Measurements from ENCODE around the gene KRTAP1-4. TPM values are rescaled to one million over a fixed set of nuclear protein-coding genes. Genes with fewer than 3 reads are reported as not detected.
A peak's percentile ranks its signal among the peaks of the same experiment; 100 is the strongest.
"Not testable (repeated sequence)": the region's sequence is repeated elsewhere in the genome, so short reads cannot be mapped to it uniquely, and the experiment has no call there.

KRTAP1-4 gene
- total RNA-seq, 5 donors from 2014 or later (not counting 1 experiment from before 2014, with no cell fraction given), result not detected

DNA sequence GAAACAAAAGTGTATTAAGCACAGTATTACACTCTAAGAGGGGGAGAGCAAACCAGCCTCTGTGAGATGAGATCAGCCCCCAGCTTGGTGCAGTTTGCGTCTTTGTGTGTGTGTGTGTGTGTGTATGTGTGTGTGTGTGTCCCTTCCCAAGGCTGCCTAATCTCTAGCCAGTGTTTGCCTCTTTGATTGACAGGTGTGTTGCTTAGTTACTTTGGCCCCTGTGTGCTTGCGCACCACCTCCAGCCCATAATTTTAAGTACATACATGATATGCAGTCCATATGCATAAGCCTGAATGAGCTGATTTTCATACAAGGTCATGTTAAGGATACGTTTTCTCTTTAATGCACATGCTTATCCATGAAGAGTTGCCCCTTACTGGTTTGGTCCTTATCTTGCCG lies 28.2 kb downstream of the KRTAP1-4 start:
- H3K36me3 ChIP-seq (ENCODE audit: control insufficient read depth in 2 of 2, extremely low read depth in 1 of 2, insufficient read depth in 1 of 2, low read length in 1 of 2), result no peaks in the 10 kb centered on the region
- H3K9me3 ChIP-seq, result no peaks in the 10 kb centered on the region
- H3K4me1 ChIP-seq (ENCODE audit: control insufficient read depth in 1 of 2, extremely low read depth in 1 of 2, insufficient read depth in 2 of 2, low read length in 2 of 2), result no peaks in the 10 kb centered on the region
- Mint-ChIP-seq H3K27ac (no peak overlapping the region), H3K4me3 (no peak overlapping the region), H3K27me3 (peaks cover 37 to 38% of the 10 kb centered on the region in 2 donors), H3K9me3 (no peaks in the 10 kb centered on the region), H3K36me3 (no peaks in the 10 kb centered on the region), H3K4me1 (no peaks in the 10 kb centered on the region)
- no peak overlapping the region for H3K4me3 ChIP-seq (ENCODE audit: control insufficient read depth in 1 of 2, extremely low read depth in 1 of 2, low read length in 1 of 2)
- ChIA-PET CTCF (no interaction called here), POLR2A (no interaction called here)
- WGBS (ENCODE audit: insufficient coverage), result no CpG with 5 or more reads among the region's 4 CpGs
- ATAC-seq (replicated peaks in 1 of 4), result no peak
- no peak for DNase-seq
- H3K27ac ChIP-seq (ENCODE audit: low read length), result no peak overlapping the region
- peaks cover 4 to 17% of the 10 kb centered on the region in 2 experiments for H3K27me3 ChIP-seq (replicated peaks in 1 of 2; ENCODE audit: control insufficient read depth in 2 of 2, extremely low read depth in 1 of 2, insufficient read depth in 2 of 2, low read length in 1 of 2)

DNA sequence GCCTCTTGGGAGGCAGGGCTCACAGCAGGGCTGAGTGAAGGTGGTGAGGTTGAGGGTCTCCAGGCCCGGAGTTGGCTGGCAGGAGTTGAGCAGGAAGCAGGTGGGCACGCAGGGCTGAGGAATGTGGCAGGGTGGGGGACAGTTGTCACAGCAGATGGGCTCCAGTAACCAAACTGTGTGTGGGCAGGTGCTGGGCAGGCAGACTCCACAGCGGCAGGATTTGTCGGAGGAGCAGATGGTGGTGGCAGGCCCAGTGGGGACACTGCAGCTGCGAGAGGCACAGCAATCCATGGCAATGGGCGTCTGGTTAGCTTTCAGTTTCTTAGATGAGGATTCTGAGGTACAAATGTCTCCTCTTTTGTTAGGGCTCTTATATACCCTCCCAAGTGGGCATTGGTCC lies 30.4 kb downstream of the KRTAP1-4 start, which contains the start of gene KRTAP3-2:
TSS of gene KRTAP3-2 (minus strand) at position 344 of the 400 bp plus-strand sequence. CDS start at position 291, 53 bp downstream.
- H3K4me3 Mint-ChIP-seq; H3K27ac Mint-ChIP-seq; H3K27ac ChIP-seq (ENCODE audit: low read length); H3K36me3 ChIP-seq (ENCODE audit: control insufficient read depth in 2 of 2, extremely low read depth in 1 of 2, insufficient read depth in 1 of 2, low read length in 1 of 2); H3K4me1 ChIP-seq (ENCODE audit: control insufficient read depth in 1 of 2, extremely low read depth in 1 of 2, insufficient read depth in 2 of 2, low read length in 2 of 2); POLR2A ChIA-PET; H3K4me1 Mint-ChIP-seq; H3K9me3 ChIP-seq; CTCF ChIA-PET; H3K9me3 Mint-ChIP-seq; H3K4me3 ChIP-seq (ENCODE audit: control insufficient read depth in 1 of 2, extremely low read depth in 1 of 2, low read length in 1 of 2); H3K36me3 Mint-ChIP-seq; DNase-seq; ATAC-seq (replicated peaks in 1 of 4): not testable (repeated sequence)
- peaks cover 44 to 48% of the 10 kb centered on the region in 2 donors for H3K27me3 Mint-ChIP-seq
- WGBS (ENCODE audit: insufficient coverage), result 85% methylated on average over 2 of the region's 6 CpGs
- peaks cover 4 to 16% of the 10 kb centered on the region in 2 experiments for H3K27me3 ChIP-seq (replicated peaks in 1 of 2; ENCODE audit: control insufficient read depth in 2 of 2, extremely low read depth in 1 of 2, insufficient read depth in 2 of 2, low read length in 1 of 2)

DNA sequence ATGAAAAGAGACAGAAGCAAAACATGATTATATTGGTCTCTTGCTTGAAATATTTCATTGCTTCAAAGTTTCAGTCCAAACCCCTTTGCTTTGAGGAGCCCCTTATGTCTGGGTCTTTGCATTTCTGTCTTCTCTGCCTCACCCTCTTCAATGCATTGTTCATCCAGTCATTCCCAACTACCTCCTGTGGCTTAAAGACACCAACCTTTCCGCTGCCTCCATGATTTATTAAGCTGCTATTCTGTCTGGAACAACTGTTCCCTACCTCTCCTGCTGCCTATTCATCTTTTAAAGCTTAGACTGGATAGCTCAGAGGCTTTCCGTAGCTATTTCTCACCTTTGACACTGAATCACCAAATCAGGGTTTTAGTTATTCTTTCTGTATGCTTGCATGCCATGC lies 32.6 kb downstream of the KRTAP1-4 start:
- H3K27me3 ChIP-seq (replicated peaks in 1 of 2; ENCODE audit: control insufficient read depth in 2 of 2, extremely low read depth in 1 of 2, insufficient read depth in 2 of 2, low read length in 1 of 2), result peaks cover 6 to 12% of the 10 kb centered on the region in 2 experiments
- H3K4me3 ChIP-seq (ENCODE audit: control insufficient read depth in 1 of 2, extremely low read depth in 1 of 2, low read length in 1 of 2), result no peak overlapping the region
- no peaks in the 10 kb centered on the region for H3K36me3 ChIP-seq (ENCODE audit: control insufficient read depth in 2 of 2, extremely low read depth in 1 of 2, insufficient read depth in 1 of 2, low read length in 1 of 2)
- Mint-ChIP-seq H3K27me3 (peaks cover 53 to 57% of the 10 kb centered on the region in 2 donors), H3K9me3 (no peaks in the 10 kb centered on the region), H3K4me3 (no peak overlapping the region), H3K4me1 (no peaks in the 10 kb centered on the region), H3K36me3 (no peaks in the 10 kb centered on the region), H3K27ac (no peak overlapping the region)
- WGBS (ENCODE audit: insufficient coverage), result 45% methylated on average over 1 of the region's 2 CpGs
- CTCF ChIA-PET, result no interaction called here
- no peaks in the 10 kb centered on the region for H3K4me1 ChIP-seq (ENCODE audit: control insufficient read depth in 1 of 2, extremely low read depth in 1 of 2, insufficient read depth in 2 of 2, low read length in 2 of 2)
- POLR2A ChIA-PET, result interaction anchor here in 1 of 2 donors (0.5 kb wide), 1 partner anchor 357 kb away, joined by 3 read pairs; no protein-coding TSS in a partner anchor
- no peaks in the 10 kb centered on the region for H3K9me3 ChIP-seq
- no peak for ATAC-seq (replicated peaks in 1 of 4)
- H3K27ac ChIP-seq (ENCODE audit: low read length), result no peak overlapping the region
- DNase-seq, result no peak

DNA sequence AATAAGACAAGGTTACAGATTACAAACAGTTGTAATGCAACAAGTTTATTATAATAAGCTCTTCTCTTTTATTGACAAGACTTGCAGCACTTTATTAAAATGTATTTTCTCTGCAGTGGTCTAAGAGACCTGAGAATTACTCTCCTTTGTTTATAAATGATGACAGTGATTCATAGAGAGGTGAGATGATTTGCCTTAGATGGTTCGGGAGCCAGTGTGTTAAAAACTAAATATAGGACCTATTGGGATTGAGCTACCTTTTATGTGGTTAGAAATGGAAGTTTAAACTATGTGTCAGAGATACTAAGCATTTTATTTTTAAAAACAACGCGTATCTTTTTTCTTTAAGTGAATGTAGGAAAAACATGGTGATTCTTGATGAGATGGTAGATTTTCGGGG lies 33.2 kb downstream of the KRTAP1-4 start:
- POLR2A ChIA-PET, result no interaction called here
- ATAC-seq (replicated peaks in 1 of 4), result no peak
- H3K36me3 Mint-ChIP-seq, result no peaks in the 10 kb centered on the region
- H3K4me3 Mint-ChIP-seq, result no peak overlapping the region
- H3K4me3 ChIP-seq (ENCODE audit: control insufficient read depth in 1 of 2, extremely low read depth in 1 of 2, low read length in 1 of 2), result no peak overlapping the region
- H3K27me3 Mint-ChIP-seq, result peaks cover 55 to 56% of the 10 kb centered on the region in 2 donors
- peaks cover 6 to 8% of the 10 kb centered on the region in 2 experiments for H3K27me3 ChIP-seq (replicated peaks in 1 of 2; ENCODE audit: control insufficient read depth in 2 of 2, extremely low read depth in 1 of 2, insufficient read depth in 2 of 2, low read length in 1 of 2)
- no peaks in the 10 kb centered on the region for H3K36me3 ChIP-seq (ENCODE audit: control insufficient read depth in 2 of 2, extremely low read depth in 1 of 2, insufficient read depth in 1 of 2, low read length in 1 of 2)
- CTCF ChIA-PET, result no interaction called here
- H3K27ac ChIP-seq (ENCODE audit: low read length), result no peak overlapping the region
- H3K9me3 ChIP-seq, result no peaks in the 10 kb centered on the region
- 14% methylated on average over 1 of the region's 4 CpGs for WGBS (ENCODE audit: insufficient coverage)
- no peak overlapping the region for H3K27ac Mint-ChIP-seq
- no peaks in the 10 kb centered on the region for H3K4me1 Mint-ChIP-seq
- no peak for DNase-seq
- no peaks in the 10 kb centered on the region for H3K9me3 Mint-ChIP-seq
- no peaks in the 10 kb centered on the region for H3K4me1 ChIP-seq (ENCODE audit: control insufficient read depth in 1 of 2, extremely low read depth in 1 of 2, insufficient read depth in 2 of 2, low read length in 2 of 2)

DNA sequence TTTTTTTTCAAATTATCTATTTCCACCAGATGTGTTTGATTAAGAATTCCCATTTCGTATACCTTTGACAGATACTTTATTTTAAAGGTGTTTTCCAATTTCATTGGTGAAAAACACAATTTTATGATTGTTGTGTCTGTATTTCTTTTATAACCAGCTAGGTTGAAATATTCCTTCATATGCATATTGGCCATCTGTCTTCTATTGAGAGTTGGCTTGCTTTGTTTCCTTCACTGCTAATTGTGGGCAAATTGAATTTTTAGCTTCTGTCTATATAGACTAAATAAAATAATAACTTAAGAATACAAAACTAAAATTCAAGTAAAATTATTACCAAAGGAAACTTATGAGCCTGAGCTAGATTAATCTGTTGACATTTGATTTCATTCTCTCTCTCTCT lies 34.9 kb downstream of the KRTAP1-4 start:
- no CpG with 5 or more reads among the region's 1 CpG for WGBS (ENCODE audit: insufficient coverage)

DNA sequence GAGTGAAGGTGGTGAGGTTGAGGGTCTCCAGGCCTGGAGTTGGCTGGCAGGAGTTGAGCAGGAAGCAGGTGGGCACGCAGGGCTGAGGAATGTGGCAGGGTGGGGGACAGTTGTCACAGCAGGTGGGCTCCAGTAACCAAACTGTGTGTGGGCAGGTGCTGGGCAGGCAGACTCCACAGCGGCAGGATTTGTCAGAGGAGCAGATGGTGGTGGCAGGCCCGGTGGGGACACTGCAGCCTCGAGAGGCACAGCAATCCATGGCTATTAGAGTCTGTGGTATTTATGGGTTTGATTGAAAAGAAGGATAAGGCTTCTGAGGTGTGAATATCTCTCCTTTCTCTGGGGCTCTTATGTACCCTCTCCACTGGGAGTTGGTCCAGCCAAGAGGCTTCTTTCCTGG lies 36.2 kb downstream of the KRTAP1-4 start, which contains the start of gene KRTAP3-3:
TSS of gene KRTAP3-3 (minus strand) at position 326 of the 400 bp plus-strand sequence. CDS start at position 259, 67 bp downstream.
- Histone ChIP-seq H3K9me3 (peaks cover 2% of the 10 kb centered on the region), H3K27me3 (replicated peaks in 1 of 2; ENCODE audit: control insufficient read depth in 2 of 2, extremely low read depth in 1 of 2, insufficient read depth in 2 of 2, low read length in 1 of 2) (peaks cover 0 to 6% of the 10 kb centered on the region in 2 experiments), H3K27ac (ENCODE audit: low read length) (no peak within 1 kb of the TSS), H3K4me1 (ENCODE audit: control insufficient read depth in 1 of 2, extremely low read depth in 1 of 2, insufficient read depth in 2 of 2, low read length in 2 of 2) (no peaks in the 10 kb centered on the region), H3K36me3 (ENCODE audit: control insufficient read depth in 2 of 2, extremely low read depth in 1 of 2, insufficient read depth in 1 of 2, low read length in 1 of 2) (no peaks in the 10 kb centered on the region), H3K4me3 (ENCODE audit: control insufficient read depth in 1 of 2, extremely low read depth in 1 of 2, low read length in 1 of 2) (no peak within 1 kb of the TSS)
- ChIA-PET CTCF (no interaction called here), POLR2A (no interaction called here)
- H3K4me1 Mint-ChIP-seq, result no peaks in the 10 kb centered on the region
- no peak for ATAC-seq (replicated peaks in 1 of 4)
- peaks cover 48 to 53% of the 10 kb centered on the region in 2 donors for H3K27me3 Mint-ChIP-seq
- no peak within 1 kb of the TSS for H3K4me3 Mint-ChIP-seq
- 50% methylated on average over 1 of the region's 4 CpGs for WGBS (ENCODE audit: insufficient coverage)
- DNase-seq, result no peak
- H3K27ac Mint-ChIP-seq, result peak within 1 kb of the TSS in 1 of 2 donors; percentile 40
- no peaks in the 10 kb centered on the region for H3K36me3 Mint-ChIP-seq
- no peaks in the 10 kb centered on the region for H3K9me3 Mint-ChIP-seq

More for the DNA sequence above, 34.9 kb downstream of the KRTAP1-4 start:
- no peaks in the 10 kb centered on the region for H3K36me3 Mint-ChIP-seq
- ATAC-seq (replicated peaks in 1 of 4), result no peak
- peaks cover 55 to 56% of the 10 kb centered on the region in 2 donors for H3K27me3 Mint-ChIP-seq
- no peaks in the 10 kb centered on the region for H3K9me3 Mint-ChIP-seq
- no peak overlapping the region for H3K4me3 ChIP-seq (ENCODE audit: control insufficient read depth in 1 of 2, extremely low read depth in 1 of 2, low read length in 1 of 2)
- no peak overlapping the region for H3K4me3 Mint-ChIP-seq
- POLR2A ChIA-PET, result no interaction called here
- H3K4me1 Mint-ChIP-seq, result no peaks in the 10 kb centered on the region
- H3K36me3 ChIP-seq (ENCODE audit: control insufficient read depth in 2 of 2, extremely low read depth in 1 of 2, insufficient read depth in 1 of 2, low read length in 1 of 2), result no peaks in the 10 kb centered on the region
- peaks cover 5 to 6% of the 10 kb centered on the region in 2 experiments for H3K27me3 ChIP-seq (replicated peaks in 1 of 2; ENCODE audit: control insufficient read depth in 2 of 2, extremely low read depth in 1 of 2, insufficient read depth in 2 of 2, low read length in 1 of 2)
- H3K4me1 ChIP-seq (ENCODE audit: control insufficient read depth in 1 of 2, extremely low read depth in 1 of 2, insufficient read depth in 2 of 2, low read length in 2 of 2), result no peaks in the 10 kb centered on the region
- CTCF ChIA-PET, result interaction anchor here in 1 of 2 donors (0.6 kb wide), 1 partner anchor 541 kb away, joined by 4 read pairs; no protein-coding TSS in a partner anchor
- H3K27ac ChIP-seq (ENCODE audit: low read length), result no peak overlapping the region
- no peak overlapping the region for H3K27ac Mint-ChIP-seq
- H3K9me3 ChIP-seq, result peaks cover 2% of the 10 kb centered on the region
- no peak for DNase-seq
